ENCODE results near the gene TUBA4A. TPM values are rescaled to one million over a fixed set of nuclear protein-coding genes. Genes with fewer than 3 reads are reported as not detected.

The TUBA4A gene
- total RNA-seq, 1 experiment from 2014 or later = 40.8 TPM

DNA sequence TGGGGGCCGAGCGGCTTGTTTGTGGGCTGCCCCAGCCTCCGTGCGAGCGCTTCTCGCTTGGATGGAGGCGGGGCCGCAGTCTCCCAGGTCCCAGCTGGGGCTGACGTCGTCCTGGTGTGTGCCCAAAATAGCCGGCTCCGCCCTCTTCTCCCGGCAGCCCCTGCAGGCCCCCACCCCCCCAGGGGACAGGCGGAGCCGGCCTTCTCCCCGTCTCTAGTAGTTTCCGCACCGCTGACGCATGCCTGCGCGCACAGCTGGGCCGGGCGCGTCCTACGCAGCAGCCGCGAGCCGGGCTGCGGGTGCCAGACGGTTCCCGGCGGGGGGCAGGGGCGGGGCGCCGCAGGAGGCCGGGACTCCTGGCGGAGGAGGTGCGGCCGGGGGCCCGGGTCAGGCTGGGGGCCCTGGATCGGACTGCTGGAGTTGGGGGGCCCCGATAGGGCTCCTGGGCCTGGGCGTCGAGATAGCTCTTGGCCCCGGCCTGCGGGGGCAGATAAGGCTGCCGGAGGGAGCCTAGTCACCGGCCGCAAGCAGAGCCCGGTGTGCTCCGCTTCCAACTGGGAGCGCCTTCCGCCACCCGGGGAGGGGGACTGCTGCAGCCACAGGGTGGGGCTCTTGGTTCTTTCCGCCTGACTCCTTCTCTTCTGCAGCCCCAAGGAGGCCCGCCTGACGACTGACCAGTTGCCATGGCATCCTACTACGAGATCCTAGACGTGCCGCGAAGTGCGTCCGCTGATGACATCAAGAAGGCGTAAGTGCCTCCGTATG lies 25.6 kb upstream of the TUBA4A start, which contains the start of gene DNAJB2 (continued):
- TF ChIP-seq OVOL2 (CRISPR knock-in tag; IDR thresholded peaks at IDR 0.05; ENCODE audit: borderline replicate concordance) (no peak), NR2C2 (CRISPR knock-in tag; IDR thresholded peaks at IDR 0.05) (no peak), GRHL2 (CRISPR knock-in tag; IDR thresholded peaks at IDR 0.05; ENCODE audit: insufficient replicate concordance, severe bottlenecking) (no peak), MXD4 (CRISPR knock-in tag; IDR thresholded peaks at IDR 0.05; ENCODE audit: borderline replicate concordance) (no peak), FOXP1 (CRISPR knock-in tag; IDR thresholded peaks at IDR 0.05; ENCODE audit: borderline replicate concordance) (no peak), JAZF1 (CRISPR knock-in tag; IDR thresholded peaks at IDR 0.05) (no peak), PRRX2 (CRISPR knock-in tag; IDR thresholded peaks at IDR 0.05) (no peak), TEAD4 (CRISPR knock-in tag; IDR thresholded peaks at IDR 0.05) (no peak), NR3C1 (CRISPR knock-in tag; conservative IDR thresholded peaks at IDR 0.05; ENCODE audit: low read depth) (no peak), GTF2I (CRISPR knock-in tag; conservative IDR thresholded peaks at IDR 0.05) (no peak), NFE2L1 (CRISPR knock-in tag; IDR thresholded peaks at IDR 0.05) (no peak), CREM (CRISPR knock-in tag; IDR thresholded peaks at IDR 0.05) (peak; percentile 74; the same call in 1 of the 2 replicates)
- TF ChIP-seq, protein P1, sequence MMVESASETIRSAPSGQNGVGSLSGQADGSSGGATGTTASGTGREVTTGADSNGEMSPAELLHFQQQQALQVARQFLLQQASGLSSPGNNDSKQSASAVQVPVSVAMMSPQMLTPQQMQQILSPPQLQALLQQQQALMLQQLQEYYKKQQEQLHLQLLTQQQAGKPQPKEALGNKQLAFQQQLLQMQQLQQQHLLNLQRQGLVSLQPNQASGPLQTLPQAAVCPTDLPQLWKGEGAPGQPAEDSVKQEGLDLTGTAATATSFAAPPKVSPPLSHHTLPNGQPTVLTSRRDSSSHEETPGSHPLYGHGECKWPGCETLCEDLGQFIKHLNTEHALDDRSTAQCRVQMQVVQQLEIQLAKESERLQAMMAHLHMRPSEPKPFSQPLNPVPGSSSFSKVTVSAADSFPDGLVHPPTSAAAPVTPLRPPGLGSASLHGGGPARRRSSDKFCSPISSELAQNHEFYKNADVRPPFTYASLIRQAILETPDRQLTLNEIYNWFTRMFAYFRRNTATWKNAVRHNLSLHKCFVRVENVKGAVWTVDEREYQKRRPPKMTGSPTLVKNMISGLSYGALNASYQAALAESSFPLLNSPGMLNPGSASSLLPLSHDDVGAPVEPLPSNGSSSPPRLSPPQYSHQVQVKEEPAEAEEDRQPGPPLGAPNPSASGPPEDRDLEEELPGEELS (CRISPR knock-in tag; IDR thresholded peaks at IDR 0.05) = peak; percentile 71; the same call in 1 of the 2 replicates
- TF ChIP-seq, protein P2, sequence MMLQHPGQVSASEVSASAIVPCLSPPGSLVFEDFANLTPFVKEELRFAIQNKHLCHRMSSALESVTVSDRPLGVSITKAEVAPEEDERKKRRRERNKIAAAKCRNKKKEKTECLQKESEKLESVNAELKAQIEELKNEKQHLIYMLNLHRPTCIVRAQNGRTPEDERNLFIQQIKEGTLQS (CRISPR knock-in tag; conservative IDR thresholded peaks at IDR 0.05) = no peak
- TF ChIP-seq, protein P3, sequence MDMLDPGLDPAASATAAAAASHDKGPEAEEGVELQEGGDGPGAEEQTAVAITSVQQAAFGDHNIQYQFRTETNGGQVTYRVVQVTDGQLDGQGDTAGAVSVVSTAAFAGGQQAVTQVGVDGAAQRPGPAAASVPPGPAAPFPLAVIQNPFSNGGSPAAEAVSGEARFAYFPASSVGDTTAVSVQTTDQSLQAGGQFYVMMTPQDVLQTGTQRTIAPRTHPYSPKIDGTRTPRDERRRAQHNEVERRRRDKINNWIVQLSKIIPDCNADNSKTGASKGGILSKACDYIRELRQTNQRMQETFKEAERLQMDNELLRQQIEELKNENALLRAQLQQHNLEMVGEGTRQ (CRISPR knock-in tag; IDR thresholded peaks at IDR 0.05) = 0 out of 2 replicates have a peak, but pooled peaks have one; percentile 12
- TF ChIP-seq, protein P4, sequence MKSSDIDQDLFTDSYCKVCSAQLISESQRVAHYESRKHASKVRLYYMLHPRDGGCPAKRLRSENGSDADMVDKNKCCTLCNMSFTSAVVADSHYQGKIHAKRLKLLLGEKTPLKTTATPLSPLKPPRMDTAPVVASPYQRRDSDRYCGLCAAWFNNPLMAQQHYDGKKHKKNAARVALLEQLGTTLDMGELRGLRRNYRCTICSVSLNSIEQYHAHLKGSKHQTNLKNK (CRISPR knock-in tag; IDR thresholded peaks at IDR 0.05) = no peak
- TF ChIP-seq, protein P5, sequence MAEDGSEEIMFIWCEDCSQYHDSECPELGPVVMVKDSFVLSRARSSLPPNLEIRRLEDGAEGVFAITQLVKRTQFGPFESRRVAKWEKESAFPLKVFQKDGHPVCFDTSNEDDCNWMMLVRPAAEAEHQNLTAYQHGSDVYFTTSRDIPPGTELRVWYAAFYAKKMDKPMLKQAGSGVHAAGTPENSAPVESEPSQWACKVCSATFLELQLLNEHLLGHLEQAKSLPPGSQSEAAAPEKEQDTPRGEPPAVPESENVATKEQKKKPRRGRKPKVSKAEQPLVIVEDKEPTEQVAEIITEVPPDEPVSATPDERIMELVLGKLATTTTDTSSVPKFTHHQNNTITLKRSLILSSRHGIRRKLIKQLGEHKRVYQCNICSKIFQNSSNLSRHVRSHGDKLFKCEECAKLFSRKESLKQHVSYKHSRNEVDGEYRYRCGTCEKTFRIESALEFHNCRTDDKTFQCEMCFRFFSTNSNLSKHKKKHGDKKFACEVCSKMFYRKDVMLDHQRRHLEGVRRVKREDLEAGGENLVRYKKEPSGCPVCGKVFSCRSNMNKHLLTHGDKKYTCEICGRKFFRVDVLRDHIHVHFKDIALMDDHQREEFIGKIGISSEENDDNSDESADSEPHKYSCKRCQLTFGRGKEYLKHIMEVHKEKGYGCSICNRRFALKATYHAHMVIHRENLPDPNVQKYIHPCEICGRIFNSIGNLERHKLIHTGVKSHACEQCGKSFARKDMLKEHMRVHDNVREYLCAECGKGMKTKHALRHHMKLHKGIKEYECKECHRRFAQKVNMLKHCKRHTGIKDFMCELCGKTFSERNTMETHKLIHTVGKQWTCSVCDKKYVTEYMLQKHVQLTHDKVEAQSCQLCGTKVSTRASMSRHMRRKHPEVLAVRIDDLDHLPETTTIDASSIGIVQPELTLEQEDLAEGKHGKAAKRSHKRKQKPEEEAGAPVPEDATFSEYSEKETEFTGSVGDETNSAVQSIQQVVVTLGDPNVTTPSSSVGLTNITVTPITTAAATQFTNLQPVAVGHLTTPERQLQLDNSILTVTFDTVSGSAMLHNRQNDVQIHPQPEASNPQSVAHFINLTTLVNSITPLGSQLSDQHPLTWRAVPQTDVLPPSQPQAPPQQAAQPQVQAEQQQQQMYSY (CRISPR knock-in tag; IDR thresholded peaks at IDR 0.05) = no peak
- TF ChIP-seq, protein P6, sequence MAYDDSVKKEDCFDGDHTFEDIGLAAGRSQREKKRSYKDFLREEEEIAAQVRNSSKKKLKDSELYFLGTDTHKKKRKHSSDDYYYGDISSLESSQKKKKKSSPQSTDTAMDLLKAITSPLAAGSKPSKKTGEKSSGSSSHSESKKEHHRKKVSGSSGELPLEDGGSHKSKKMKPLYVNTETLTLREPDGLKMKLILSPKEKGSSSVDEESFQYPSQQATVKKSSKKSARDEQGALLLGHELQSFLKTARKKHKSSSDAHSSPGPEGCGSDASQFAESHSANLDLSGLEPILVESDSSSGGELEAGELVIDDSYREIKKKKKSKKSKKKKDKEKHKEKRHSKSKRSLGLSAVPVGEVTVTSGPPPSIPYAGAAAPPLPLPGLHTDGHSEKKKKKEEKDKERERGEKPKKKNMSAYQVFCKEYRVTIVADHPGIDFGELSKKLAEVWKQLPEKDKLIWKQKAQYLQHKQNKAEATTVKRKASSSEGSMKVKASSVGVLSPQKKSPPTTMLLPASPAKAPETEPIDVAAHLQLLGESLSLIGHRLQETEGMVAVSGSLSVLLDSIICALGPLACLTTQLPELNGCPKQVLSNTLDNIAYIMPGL (CRISPR knock-in tag; IDR thresholded peaks at IDR 0.05) = no peak
- TF ChIP-seq, protein P7, sequence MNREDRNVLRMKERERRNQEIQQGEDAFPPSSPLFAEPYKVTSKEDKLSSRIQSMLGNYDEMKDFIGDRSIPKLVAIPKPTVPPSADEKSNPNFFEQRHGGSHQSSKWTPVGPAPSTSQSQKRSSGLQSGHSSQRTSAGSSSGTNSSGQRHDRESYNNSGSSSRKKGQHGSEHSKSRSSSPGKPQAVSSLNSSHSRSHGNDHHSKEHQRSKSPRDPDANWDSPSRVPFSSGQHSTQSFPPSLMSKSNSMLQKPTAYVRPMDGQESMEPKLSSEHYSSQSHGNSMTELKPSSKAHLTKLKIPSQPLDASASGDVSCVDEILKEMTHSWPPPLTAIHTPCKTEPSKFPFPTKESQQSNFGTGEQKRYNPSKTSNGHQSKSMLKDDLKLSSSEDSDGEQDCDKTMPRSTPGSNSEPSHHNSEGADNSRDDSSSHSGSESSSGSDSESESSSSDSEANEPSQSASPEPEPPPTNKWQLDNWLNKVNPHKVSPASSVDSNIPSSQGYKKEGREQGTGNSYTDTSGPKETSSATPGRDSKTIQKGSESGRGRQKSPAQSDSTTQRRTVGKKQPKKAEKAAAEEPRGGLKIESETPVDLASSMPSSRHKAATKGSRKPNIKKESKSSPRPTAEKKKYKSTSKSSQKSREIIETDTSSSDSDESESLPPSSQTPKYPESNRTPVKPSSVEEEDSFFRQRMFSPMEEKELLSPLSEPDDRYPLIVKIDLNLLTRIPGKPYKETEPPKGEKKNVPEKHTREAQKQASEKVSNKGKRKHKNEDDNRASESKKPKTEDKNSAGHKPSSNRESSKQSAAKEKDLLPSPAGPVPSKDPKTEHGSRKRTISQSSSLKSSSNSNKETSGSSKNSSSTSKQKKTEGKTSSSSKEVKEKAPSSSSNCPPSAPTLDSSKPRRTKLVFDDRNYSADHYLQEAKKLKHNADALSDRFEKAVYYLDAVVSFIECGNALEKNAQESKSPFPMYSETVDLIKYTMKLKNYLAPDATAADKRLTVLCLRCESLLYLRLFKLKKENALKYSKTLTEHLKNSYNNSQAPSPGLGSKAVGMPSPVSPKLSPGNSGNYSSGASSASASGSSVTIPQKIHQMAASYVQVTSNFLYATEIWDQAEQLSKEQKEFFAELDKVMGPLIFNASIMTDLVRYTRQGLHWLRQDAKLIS (CRISPR knock-in tag; IDR thresholded peaks at IDR 0.05; ENCODE audit: borderline replicate concordance) = no peak
- TF ChIP-seq, protein P8, sequence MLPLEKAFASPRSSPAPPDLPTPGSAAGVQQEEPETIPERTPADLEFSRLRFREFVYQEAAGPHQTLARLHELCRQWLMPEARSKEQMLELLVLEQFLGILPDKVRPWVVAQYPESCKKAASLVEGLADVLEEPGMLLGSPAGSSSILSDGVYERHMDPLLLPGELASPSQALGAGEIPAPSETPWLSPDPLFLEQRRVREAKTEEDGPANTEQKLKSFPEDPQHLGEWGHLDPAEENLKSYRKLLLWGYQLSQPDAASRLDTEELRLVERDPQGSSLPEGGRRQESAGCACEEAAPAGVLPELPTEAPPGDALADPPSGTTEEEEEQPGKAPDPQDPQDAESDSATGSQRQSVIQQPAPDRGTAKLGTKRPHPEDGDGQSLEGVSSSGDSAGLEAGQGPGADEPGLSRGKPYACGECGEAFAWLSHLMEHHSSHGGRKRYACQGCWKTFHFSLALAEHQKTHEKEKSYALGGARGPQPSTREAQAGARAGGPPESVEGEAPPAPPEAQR (CRISPR knock-in tag; IDR thresholded peaks at IDR 0.05) = no peak
- TF ChIP-seq, protein P9, sequence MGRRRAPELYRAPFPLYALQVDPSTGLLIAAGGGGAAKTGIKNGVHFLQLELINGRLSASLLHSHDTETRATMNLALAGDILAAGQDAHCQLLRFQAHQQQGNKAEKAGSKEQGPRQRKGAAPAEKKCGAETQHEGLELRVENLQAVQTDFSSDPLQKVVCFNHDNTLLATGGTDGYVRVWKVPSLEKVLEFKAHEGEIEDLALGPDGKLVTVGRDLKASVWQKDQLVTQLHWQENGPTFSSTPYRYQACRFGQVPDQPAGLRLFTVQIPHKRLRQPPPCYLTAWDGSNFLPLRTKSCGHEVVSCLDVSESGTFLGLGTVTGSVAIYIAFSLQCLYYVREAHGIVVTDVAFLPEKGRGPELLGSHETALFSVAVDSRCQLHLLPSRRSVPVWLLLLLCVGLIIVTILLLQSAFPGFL (CRISPR knock-in tag; IDR thresholded peaks at IDR 0.05; ENCODE audit: borderline replicate concordance) = no peak

Data from WTC11 (cell line).